Activated CD4-positive, alpha-beta T cell treated with anti-CD3 and anti-CD28 coated beads for 4 hours (primary cell): ENCODE data around the gene ZNF106.

Source experiments
- DNase-seq, 2 donors: peaks; one replicate each; pipeline ENCODE4 v3.0.0-alpha.2; 2020

Gene ZNF106

GRCh38 chr15:42404461-42405235, 86.3 kb downstream of the ZNF106 start:
- DNase-seq = no peak

GRCh38 chr15:42403389-42403788, 87.6 kb downstream of the ZNF106 start:
- no peak for DNase-seq

- DNase-seq = no peak
Observed at GRCh38 chr15:42402455-42403205, 88.3 kb downstream of the ZNF106 start.

- DNase-seq = no peak
Observed at GRCh38 chr15:42401544-42402454, 89.1 kb downstream of the ZNF106 start.

GRCh38 chr15:42395838-42396237, 95.1 kb downstream of the ZNF106 start:
- DNase-seq = no peak

- DNase-seq = no peak
Observed at GRCh38 chr15:42394106-42394505, 96.8 kb downstream of the ZNF106 start.

- no peak for DNase-seq
Observed at GRCh38 chr15:42392309-42393024, 98.5 kb downstream of the ZNF106 start.

GRCh38 chr15:42387603-42388002, 103.3 kb downstream of the ZNF106 start:
- no peak for DNase-seq

- DNase-seq = no peak
Observed at GRCh38 chr15:42385980-42386700, 104.8 kb downstream of the ZNF106 start.

- no peak for DNase-seq
Observed at GRCh38 chr15:42385206-42385979, 105.5 kb downstream of the ZNF106 start.

- no peak for DNase-seq
Observed at GRCh38 chr15:42384597-42384996, 106.3 kb downstream of the ZNF106 start.

GRCh38 chr15:42378011-42378410, 112.9 kb downstream of the ZNF106 start:
- DNase-seq = no peak

- DNase-seq = no peak
Observed at GRCh38 chr15:42375941-42376340, 115.0 kb downstream of the ZNF106 start.

- no peak for DNase-seq
Observed at GRCh38 chr15:42375252-42375651, 115.7 kb downstream of the ZNF106 start.

- DNase-seq = no peak
Observed at GRCh38 chr15:42374810-42375209, 116.1 kb downstream of the ZNF106 start.

- DNase-seq = no peak
Observed at GRCh38 chr15:42373936-42374335, 117.0 kb downstream of the ZNF106 start.

- no peak for DNase-seq
Observed at GRCh38 chr15:42373274-42373673, 117.7 kb downstream of the ZNF106 start.

GRCh38 chr15:42371096-42371495, 119.8 kb downstream of the ZNF106 start:
- DNase-seq = no peak

- DNase-seq = no peak
Observed at GRCh38 chr15:42368096-42368495, 122.8 kb downstream of the ZNF106 start.

GRCh38 chr15:42367041-42367440, 123.9 kb downstream of the ZNF106 start:
- DNase-seq = no peak

GRCh38 chr15:42365921-42366550, 124.9 kb downstream of the ZNF106 start:
- DNase-seq = no peak
